Measurements from ENCODE around the gene KCNG2. TPM values are rescaled to one million over a fixed set of nuclear protein-coding genes. Genes with fewer than 3 reads are reported as not detected.

Gene KCNG2
- total RNA-seq, 1 donor from 2014 or later: not detected

DNA sequence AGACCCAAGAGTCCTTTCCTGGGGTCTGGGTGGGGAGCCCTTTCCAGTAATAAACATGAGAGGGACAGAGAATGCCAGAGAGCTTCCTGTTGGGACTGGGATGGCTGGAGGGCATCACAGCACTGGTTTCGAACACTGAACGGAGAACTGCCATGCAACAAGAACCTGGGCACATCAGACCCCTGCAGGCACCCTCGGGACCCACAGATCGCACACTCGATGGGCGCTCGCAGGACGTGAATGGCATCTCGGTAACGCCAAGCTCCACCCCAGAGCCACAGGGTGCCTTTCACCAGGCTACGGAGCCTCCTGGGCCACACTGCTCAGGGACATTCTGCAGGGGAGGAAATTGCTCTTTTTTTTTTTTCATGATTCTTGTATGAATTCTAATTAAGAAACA, 128.6 kb downstream of the KCNG2 start:
- TF ChIP-seq, protein P1, sequence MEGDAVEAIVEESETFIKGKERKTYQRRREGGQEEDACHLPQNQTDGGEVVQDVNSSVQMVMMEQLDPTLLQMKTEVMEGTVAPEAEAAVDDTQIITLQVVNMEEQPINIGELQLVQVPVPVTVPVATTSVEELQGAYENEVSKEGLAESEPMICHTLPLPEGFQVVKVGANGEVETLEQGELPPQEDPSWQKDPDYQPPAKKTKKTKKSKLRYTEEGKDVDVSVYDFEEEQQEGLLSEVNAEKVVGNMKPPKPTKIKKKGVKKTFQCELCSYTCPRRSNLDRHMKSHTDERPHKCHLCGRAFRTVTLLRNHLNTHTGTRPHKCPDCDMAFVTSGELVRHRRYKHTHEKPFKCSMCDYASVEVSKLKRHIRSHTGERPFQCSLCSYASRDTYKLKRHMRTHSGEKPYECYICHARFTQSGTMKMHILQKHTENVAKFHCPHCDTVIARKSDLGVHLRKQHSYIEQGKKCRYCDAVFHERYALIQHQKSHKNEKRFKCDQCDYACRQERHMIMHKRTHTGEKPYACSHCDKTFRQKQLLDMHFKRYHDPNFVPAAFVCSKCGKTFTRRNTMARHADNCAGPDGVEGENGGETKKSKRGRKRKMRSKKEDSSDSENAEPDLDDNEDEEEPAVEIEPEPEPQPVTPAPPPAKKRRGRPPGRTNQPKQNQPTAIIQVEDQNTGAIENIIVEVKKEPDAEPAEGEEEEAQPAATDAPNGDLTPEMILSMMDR (IDR thresholded peaks at IDR 0.05): no peak
- H3K9me3 Mint-ChIP-seq (ENCODE audit: unreplicated experiment): peaks cover 19% of the 10 kb centered on the region

DNA sequence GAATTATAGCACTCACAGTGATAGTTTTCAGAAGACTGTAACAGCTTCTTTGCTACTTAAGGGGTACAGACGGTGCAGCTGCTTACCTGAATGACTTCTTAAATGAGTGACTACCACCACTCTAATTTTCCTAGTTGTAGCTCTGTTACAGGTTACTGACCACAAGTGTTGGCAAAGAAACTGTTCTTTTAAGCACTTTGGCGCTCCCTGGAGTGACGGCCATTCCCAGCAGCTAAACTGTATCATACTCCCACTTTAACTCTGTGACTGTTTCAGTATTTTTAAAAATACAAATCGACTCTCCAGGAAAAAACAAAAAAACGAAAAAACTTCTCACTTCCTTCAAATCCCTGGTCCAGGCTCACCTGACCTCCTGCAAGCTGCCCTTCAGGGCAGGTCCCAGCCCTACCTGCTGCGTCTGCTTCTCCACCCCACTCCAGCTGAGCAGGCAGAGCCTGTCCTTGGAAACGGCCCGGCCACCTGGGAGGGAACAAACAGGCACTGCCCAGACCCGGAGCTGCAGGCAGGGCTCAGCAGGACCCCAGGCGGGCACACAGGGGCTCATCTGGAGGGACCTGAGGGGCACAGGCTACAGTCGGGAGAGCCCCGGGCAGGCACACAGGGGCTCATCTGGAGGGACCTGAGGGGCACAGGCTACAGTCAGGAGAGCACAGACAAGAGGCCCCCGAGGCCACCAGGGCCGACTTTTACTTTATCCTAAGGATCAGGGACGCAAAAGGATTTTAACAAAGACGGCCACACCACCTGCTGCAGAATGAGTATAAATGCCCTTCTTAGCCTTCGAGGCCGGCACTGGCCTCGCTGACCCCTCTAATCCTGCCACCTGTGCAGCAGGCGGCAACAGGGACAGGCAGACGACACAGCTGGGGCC, 129.2 kb downstream of the KCNG2 start:
- peaks cover 59% of the 10 kb centered on the region for H3K36me3 Mint-ChIP-seq (ENCODE audit: unreplicated experiment)
- H3K4me1 Mint-ChIP-seq (ENCODE audit: unreplicated experiment): no peaks in the 10 kb centered on the region
- H3K4me3 Mint-ChIP-seq (ENCODE audit: unreplicated experiment): no peak overlapping the region
- DNase-seq (ENCODE audit: extremely low spot score, unreplicated experiment): peak; percentile 78
- H3K27me3 Mint-ChIP-seq (ENCODE audit: unreplicated experiment): no peaks in the 10 kb centered on the region
- no peak overlapping the region for H3K27ac Mint-ChIP-seq (ENCODE audit: unreplicated experiment)
- TF ChIP-seq, protein P1 (IDR thresholded peaks at IDR 0.05): no peak
- peaks cover 22% of the 10 kb centered on the region for H3K9me3 Mint-ChIP-seq (ENCODE audit: unreplicated experiment)

More for the DNA sequence above, 128.6 kb downstream of the KCNG2 start:
- Mint-ChIP-seq H3K4me3 (ENCODE audit: unreplicated experiment) (no peak overlapping the region), H3K4me1 (ENCODE audit: unreplicated experiment) (no peaks in the 10 kb centered on the region), H3K36me3 (ENCODE audit: unreplicated experiment) (peaks cover 57% of the 10 kb centered on the region), H3K27ac (ENCODE audit: unreplicated experiment) (no peak overlapping the region), H3K27me3 (ENCODE audit: unreplicated experiment) (no peaks in the 10 kb centered on the region)
- peak; percentile 75 for DNase-seq (ENCODE audit: extremely low spot score, unreplicated experiment)

DNA sequence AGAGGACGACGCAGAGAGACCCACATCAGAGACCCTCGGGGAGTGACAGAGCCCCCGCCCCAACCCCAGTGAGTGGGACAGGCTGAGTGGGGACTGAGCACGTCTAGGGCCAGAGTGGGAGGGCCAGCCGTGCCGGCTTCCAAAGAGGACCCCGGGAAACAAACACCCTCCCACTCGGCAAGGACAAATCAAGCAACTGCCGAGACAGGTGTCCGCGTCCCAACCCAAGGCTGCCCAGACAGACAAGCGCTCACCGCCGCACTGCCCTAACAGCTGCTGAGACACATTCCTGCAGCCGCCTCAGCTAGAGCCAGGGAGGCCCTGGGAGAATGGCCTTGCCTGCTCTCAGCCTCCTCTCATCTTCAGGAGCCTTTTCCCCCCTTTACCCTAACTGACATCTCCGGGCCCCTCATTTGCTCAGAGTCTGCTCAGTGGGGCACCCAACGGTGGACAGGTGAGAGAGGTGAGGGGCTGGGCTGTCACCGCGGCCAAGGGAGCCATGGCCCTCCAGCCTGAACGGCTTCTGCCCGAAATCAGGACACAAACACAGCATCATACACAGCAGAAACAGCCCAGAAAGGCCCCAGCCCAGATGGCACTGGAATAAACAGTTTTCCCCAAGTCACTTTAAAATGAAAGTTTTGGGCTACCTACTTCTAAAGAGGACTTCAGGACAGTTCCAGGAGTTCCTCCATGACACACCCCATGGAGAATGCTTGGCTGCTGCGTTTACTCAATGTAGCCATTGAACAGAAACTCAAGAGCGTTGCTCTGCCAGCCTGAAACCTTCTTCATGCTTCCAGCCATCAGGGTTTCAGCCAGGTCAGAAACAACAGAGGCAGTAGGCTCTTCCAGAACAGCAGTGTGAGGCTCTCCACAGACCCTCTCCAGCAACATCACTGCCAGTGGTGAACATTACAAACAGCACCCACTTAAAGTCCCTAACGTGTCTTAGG, 130.1 kb downstream of the KCNG2 start:
- peaks cover 28% of the 10 kb centered on the region for H3K9me3 Mint-ChIP-seq (ENCODE audit: unreplicated experiment)
- no peak overlapping the region for H3K27ac Mint-ChIP-seq (ENCODE audit: unreplicated experiment)
- TF ChIP-seq, protein P1 (IDR thresholded peaks at IDR 0.05): no peak
- peak; percentile 82 for DNase-seq (ENCODE audit: extremely low spot score, unreplicated experiment)
- no peak overlapping the region for H3K4me3 Mint-ChIP-seq (ENCODE audit: unreplicated experiment)
- no peaks in the 10 kb centered on the region for H3K4me1 Mint-ChIP-seq (ENCODE audit: unreplicated experiment)
- peaks cover 68% of the 10 kb centered on the region for H3K36me3 Mint-ChIP-seq (ENCODE audit: unreplicated experiment)
- no peaks in the 10 kb centered on the region for H3K27me3 Mint-ChIP-seq (ENCODE audit: unreplicated experiment)

DNA sequence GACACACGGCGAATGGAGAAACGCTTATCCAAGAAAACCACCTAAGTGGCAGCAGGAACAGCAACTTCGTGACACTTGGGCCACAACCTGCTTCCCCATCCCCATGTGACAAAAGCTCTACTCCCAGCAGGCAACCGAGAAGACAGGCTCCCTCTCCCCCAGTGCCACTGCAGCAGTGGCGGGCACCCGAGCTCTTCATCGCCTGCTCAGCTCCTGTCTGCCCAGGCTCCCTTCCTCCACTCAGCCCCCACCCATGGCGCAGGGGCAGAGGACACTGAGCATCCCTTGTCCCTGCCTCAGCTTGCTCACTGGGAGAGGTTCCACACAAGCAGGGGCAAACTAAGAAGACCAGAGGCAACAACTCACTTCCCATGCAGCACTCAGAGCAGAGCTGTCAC, 130.8 kb downstream of the KCNG2 start:
- no peak overlapping the region for H3K27ac Mint-ChIP-seq (ENCODE audit: unreplicated experiment)
- TF ChIP-seq, protein P1 (IDR thresholded peaks at IDR 0.05): no peak

More for the DNA sequence above, 130.8 kb downstream of the KCNG2 start:
- Mint-ChIP-seq H3K4me1 (ENCODE audit: unreplicated experiment) (no peaks in the 10 kb centered on the region), H3K4me3 (ENCODE audit: unreplicated experiment) (no peak overlapping the region), H3K36me3 (ENCODE audit: unreplicated experiment) (peaks cover 69% of the 10 kb centered on the region), H3K9me3 (ENCODE audit: unreplicated experiment) (peaks cover 34% of the 10 kb centered on the region), H3K27me3 (ENCODE audit: unreplicated experiment) (no peaks in the 10 kb centered on the region)
- DNase-seq (ENCODE audit: extremely low spot score, unreplicated experiment): peak; percentile 69
